Pulmonary artery endothelial cell (primary cell): ENCODE measurements around the gene CLEC17A. TPM values are rescaled to one million over a fixed set of nuclear protein-coding genes. Genes with fewer than 3 reads are reported as not detected.
"Not testable (repeated sequence)": the region's sequence is repeated elsewhere in the genome, so short reads cannot be mapped to it uniquely, and the experiment has no call there.

Experiments used
- DNase-seq: peaks from one replicate; pipeline ENCODE4 v3.0.0-alpha.2; 2011; ENCODE audit warnings: low read depth, low spot score
- total RNA-seq: library from RNA; depleted of rRNA; stranded (reverse); fragments of >200 nt; gene quantifications from 2 replicates; pipeline ENCODE4 v1.2.3, GENCODE V29; 2014

Gene CLEC17A
- total RNA-seq, 1 donor from 2014 or later = not detected

- no peak for DNase-seq
Observed at GRCh38 chr19:14558370-14559066, 24.4 kb upstream of the CLEC17A start.

DNA sequence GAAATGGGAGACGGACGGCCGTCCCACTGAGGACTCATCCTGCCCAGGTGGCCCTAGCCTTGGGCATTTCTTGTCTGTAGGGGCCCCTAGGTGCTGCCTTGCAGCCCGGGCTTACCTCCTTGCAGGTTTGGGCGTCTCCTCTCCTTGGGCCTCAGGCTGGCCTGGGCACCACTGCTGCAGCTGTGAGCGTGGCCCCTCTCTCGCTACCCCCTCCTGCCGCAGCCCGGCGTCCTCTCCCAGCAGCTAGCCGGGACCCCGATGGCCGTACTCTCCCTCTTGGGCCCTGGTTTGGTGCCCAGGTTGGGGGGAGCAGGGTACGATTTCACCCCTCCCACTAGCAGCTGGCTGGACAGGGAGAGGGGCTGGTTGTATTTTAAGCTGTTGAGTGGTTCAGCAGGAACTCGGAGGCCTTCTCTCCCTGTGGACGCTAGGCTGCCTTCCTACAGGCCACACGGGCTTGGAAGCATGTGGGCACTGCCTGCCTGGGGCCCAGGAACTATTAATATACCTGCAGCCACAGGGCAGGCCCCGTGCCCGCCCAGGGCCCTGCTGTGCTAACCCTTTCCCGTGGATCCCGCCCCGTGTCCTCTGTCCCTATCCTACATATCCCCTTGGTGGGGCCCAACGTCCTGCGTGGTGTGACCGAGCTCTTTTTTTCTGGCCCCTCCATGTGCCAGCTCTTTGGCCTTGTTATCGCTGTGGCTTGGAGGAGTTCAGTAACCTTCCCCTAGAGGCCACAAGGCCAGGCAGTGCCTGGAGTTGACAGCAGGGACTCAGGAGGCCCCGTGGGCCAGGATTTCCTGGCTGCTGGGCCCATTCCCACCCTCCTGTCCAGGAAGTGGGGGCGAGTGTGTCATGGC is 22.7 kb upstream of the CLEC17A start:
- no peak for DNase-seq

DNA sequence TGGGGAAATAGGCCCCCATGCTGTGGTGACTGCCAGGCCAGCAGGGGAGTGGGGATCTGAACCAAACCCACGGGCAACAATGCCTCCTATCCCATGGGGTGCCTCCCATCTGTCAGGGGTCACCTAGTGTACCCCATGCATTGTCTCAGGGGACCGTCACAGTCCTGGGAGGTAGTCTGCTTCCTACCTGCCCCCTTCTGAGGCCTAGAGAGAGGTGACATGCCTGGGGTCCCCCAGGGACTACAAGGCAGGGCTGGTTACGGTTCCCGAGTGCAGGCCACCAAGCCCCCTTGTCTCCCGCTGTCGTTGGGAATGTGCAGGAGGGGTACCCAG is 22.1 kb upstream of the CLEC17A start:
- DNase-seq = no peak

GRCh38 chr19:14561249-14561648 is 21.6 kb upstream of the CLEC17A start:
- no peak for DNase-seq

GRCh38 chr19:14561847-14562351 is 21.0 kb upstream of the CLEC17A start:
- DNase-seq = no peak

- no peak for DNase-seq
Observed at GRCh38 chr19:14562660-14563589, 20.0 kb upstream of the CLEC17A start.

DNA sequence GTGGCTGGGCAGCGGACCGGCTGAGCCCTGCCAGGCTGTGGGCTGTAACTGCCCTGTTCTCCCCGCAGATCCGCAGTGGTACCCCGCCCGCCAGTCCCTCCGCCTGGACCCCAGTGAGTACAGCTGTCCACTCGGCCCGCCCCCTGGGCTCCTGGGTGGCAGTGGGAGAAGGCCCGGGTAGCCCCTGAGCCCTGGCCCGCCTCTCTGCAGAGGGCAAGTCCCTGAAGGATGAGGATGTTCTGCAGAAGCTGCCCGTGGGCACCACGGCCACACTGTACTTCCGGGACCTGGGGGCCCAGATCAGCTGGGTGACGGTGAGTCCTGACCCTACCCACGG is 19.3 kb upstream of the CLEC17A start:
- no peak for DNase-seq

GRCh38 chr19:14563989-14564651 is 18.8 kb upstream of the CLEC17A start:
- DNase-seq = no peak

GRCh38 chr19:14564652-14565297 is 18.1 kb upstream of the CLEC17A start:
- DNase-seq = not testable (repeated sequence)

DNA sequence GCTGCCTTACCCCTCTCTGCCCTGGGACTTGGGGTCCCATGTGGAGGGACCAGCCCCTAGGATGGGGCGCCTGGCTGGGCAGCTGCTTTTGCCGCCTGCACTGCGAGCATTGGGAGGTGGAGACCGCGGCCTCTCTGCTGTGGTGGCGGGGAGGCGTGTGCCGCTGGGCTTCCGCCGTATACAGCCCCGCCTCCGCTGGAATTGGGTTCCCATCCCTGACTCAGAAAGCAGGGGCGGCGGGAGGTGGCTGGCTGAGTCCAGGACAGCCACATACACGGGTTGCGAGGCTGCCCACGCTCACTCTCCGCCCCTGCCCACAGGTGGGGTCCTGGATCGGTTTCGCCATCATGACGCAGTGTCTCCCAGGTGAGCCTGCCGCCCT is 17.6 kb upstream of the CLEC17A start:
- DNase-seq = no peak

DNA sequence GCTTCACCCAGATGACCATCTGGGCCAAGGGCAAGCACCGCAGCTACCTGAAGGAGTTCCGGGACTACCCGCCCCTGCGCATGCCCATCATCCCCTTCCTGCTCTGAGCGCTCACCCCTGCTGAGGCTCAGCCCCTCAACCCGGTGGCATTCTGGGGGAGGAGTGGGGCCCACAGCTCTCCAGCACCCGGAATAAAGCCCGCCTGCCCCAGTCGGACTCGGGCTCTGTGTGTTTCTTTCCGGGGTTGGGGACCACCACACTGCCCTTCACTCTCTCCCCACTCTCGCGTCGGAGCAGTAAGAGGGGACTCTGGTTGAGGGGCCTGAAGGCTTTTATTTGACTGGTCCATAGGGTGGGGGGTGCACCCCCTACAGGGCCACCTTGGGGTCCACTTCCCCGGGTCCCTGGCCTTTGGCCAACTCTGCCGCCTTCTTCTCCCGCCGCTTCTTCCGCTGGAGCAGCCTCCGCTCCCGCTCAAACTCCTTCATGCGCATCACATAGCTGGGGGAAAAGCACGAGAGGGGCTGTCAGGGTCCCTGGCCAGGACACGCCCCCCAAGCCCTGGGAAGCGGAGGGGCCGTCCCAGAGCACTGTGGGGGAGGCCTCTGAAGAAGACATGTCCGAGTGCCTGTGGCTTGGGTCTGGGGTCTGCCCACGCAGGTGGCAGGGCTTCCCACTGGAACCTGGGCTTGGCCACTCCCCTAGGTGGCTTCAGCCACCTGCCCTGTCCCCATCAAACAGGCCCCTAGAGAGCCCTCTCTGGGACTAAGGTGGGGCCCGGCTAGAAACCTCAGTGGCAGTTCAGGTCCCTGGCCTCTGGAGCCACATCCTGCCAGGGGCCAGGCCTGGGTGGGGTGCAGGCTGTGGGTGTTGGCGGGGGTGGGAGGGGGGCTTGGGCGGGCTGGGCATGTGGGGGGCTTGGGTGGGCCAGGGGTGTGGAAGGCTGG is 16.8 kb upstream of the CLEC17A start:
- no peak for DNase-seq

DNA sequence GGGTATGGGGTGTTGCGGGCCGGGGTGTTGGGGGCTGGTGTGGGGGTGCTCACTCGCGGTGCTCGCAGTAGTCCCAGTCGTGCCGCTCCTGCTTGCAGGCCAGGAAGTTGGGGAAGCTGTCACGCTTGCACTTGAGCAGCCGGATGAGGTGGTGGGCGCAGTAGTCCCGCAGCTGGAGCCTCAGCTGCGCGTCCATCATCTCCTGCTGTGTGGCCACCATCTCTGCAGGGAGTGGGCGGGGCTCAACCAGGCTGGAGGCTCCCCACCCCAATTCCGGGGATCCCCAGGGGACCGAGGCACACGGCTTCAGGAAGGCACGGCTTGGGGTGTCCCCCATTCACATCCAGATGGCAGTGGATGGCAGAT is 16.2 kb upstream of the CLEC17A start:
- no peak for DNase-seq

GRCh38 chr19:14567079-14567478 is 15.8 kb upstream of the CLEC17A start:
- DNase-seq = no peak

- no peak for DNase-seq
Observed at GRCh38 chr19:14570864-14571527, 11.9 kb upstream of the CLEC17A start.

GRCh38 chr19:14571695-14572490 is 11.0 kb upstream of the CLEC17A start, which contains the start of gene NDUFB7:
Gene NDUFB7, minus strand, starts transcription at chr19:14572066. Its CDS starts 66 bp downstream, at chr19:14572000.
- DNase-seq = peak; percentile 80

DNA sequence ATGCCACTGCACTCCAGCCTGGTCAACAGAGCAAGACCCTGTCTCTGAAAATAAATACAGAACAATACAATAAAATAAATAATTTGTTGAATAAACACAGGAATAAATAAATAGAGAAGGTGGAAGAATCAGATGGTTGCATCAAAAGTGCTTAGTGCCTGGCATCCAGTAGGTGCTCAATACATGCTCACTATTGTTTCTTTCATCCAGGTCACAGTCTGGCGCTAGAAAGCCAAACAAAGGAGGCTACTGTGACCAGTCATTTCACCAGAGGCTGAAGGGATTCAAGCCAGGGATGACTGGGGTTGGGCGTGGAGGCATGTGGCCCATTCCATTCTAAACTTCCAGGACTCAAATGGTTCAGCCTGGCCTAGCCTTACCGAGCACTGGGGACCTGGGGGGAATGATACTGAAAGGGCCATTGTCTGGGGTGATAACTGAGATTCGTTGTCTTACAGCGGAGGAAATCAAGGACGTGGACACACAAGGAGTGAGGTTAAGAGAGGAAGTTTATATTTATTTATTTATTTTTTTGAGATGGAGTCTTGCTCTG is 7.4 kb upstream of the CLEC17A start:
- DNase-seq = no peak

DNA sequence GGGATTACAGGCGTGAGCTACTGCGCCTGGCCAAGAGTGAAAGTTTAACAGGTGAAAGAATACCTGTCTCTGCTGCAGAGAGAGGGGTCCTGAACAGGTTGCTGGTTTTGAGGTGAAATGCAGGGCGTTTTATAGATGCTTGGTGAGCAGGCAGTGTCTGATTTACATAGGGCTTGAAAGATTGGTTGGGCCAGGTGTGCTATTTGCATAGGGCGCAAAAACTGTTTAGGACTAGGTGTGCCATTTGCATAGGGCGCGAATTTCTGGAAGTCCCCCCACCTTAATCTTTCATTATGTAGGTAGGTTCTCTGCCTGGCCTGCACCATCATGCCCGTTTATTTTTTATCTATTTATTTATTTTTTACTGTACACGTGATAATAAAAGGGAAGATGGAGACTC is 6.5 kb upstream of the CLEC17A start:
- no peak for DNase-seq

DNA sequence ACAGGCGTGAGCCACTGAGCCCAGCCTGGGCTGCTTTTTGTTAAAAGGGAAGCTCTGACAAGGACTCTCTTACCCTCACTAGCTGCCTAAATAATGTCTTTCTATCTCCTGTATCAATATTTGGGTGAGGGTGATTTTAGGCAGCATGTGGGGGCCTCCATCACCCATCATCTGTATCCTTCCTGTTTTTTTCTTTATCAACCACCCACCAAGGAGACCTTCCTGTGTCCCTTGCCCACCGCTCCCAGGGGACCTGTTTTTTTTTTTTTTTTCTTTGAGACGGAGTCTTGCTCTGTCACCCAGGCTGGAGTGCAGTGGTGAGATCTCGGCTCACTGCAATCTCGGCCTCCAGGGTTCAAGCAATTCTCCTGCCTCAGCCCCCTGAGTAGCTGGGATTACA is 5.6 kb upstream of the CLEC17A start:
- DNase-seq = no peak
